GM19395 (cell line): ENCODE results near the gene PGGHG.

Experiments used
- ATAC-seq: cut with Tn5 transposase; IDR thresholded peaks from one replicate; pipeline ENCODE4 v1.9.1; 2021; ENCODE audit warnings: mild to moderate bottlenecking, moderate library complexity; ENCODE audit not compliant: unreplicated experiment

The PGGHG gene

GRCh38 chr11:269146-269890 lies 19.6 kb upstream of the PGGHG start:
- peak; percentile 68 for ATAC-seq

GRCh38 chr11:270451-271318 lies 18.2 kb upstream of the PGGHG start:
- no peak for ATAC-seq

GRCh38 chr11:271319-271715 lies 17.6 kb upstream of the PGGHG start:
- ATAC-seq = no peak

- ATAC-seq = no peak
These were observed 16.6 kb upstream of the PGGHG start for GRCh38 chr11:272195-272930.

- no peak for ATAC-seq
These were observed 16.1 kb upstream of the PGGHG start for GRCh38 chr11:272931-273198.

- ATAC-seq = no peak
These were observed 12.7 kb upstream of the PGGHG start for GRCh38 chr11:276219-276618.

- ATAC-seq = no peak
These were observed 10.7 kb upstream of the PGGHG start, which contains the start of gene NLRP6 for GRCh38 chr11:278001-278951. TSS of gene NLRP6 (plus strand) at chr11:278407. CDS start at chr11:278570, 163 bp downstream.

GRCh38 chr11:279040-279965 lies 9.6 kb upstream of the PGGHG start:
- ATAC-seq = no peak

GRCh38 chr11:279966-280705 lies 8.8 kb upstream of the PGGHG start:
- no peak for ATAC-seq

- ATAC-seq = no peak
These were observed 8.0 kb upstream of the PGGHG start for GRCh38 chr11:280706-281485.

- no peak for ATAC-seq
These were observed 7.3 kb upstream of the PGGHG start for GRCh38 chr11:281486-282161.

GRCh38 chr11:282171-282570 lies 6.8 kb upstream of the PGGHG start:
- no peak for ATAC-seq

- no peak for ATAC-seq
These were observed 6.1 kb upstream of the PGGHG start for GRCh38 chr11:282630-283360.

- ATAC-seq = no peak
These were observed 5.4 kb upstream of the PGGHG start for GRCh38 chr11:283405-284104.

GRCh38 chr11:284105-285020 lies 4.6 kb upstream of the PGGHG start:
- no peak for ATAC-seq
